BLaER1 (cell line): ENCODE results near the gene KLHDC10.
"Not testable (repeated sequence)": the region's sequence is repeated elsewhere in the genome, so short reads cannot be mapped to it uniquely, and the experiment has no call there.

Experiments used
- H3K27ac ChIP-seq: shearing (Covaris generic); formaldehyde crosslinking; 2 replicates; pipeline ENCODE4 v1.8.1; 2022
- H3K27me3 ChIP-seq: shearing (Covaris generic); formaldehyde crosslinking; 2 replicates; pipeline ENCODE4 v1.8.1; 2022
- H3K36me3 ChIP-seq: shearing (Covaris generic); formaldehyde crosslinking; 2 replicates; pipeline ENCODE4 v1.8.1; 2022
- H3K4me1 ChIP-seq: shearing (Covaris generic); formaldehyde crosslinking; 2 replicates; pipeline ENCODE4 v1.8.1; 2022
- H3K4me2 ChIP-seq: shearing (Covaris generic); formaldehyde crosslinking; 2 replicates; pipeline ENCODE4 v1.8.1; 2022
- H3K4me3 ChIP-seq: shearing (Covaris generic); formaldehyde crosslinking; 2 replicates; pipeline ENCODE4 v1.8.1; 2022
- H3K9ac ChIP-seq: shearing (Covaris generic); formaldehyde crosslinking; 2 replicates; pipeline ENCODE4 v1.8.1; 2022
- H3K9me3 ChIP-seq: shearing (Covaris generic); formaldehyde crosslinking; 2 replicates; pipeline ENCODE4 v1.8.1; 2022
- H4K20me1 ChIP-seq: shearing (Covaris generic); formaldehyde crosslinking; 2 replicates; pipeline ENCODE4 v1.8.1; 2022
- Cebpa-rat ChIP-seq: shearing (Covaris generic); IDR thresholded peaks from 2 replicates; pipeline ENCODE4 v1.8.1; 2022

KLHDC10 gene

GRCh38 chr7:130144312-130145171 lies 74.2 kb downstream of the KLHDC10 start:
- Histone ChIP-seq H3K4me2 (no peak overlapping the region), H3K9me3 (no peaks in the 10 kb centered on the region), H3K9ac (no peak overlapping the region), H4K20me1 (peaks cover 39% of the 10 kb centered on the region), H3K4me3 (no peak overlapping the region), H3K27ac (no peak overlapping the region), H3K36me3 (peaks cover 13% of the 10 kb centered on the region), H3K27me3 (peaks cover 21% of the 10 kb centered on the region), H3K4me1 (peaks cover 61% of the 10 kb centered on the region)
- no peak for TF ChIP-seq Cebpa-rat

GRCh38 chr7:130145424-130146100 lies 75.2 kb downstream of the KLHDC10 start:
- H3K9me3 ChIP-seq, result peaks cover 4% of the 10 kb centered on the region; the same call in 1 of the 2 replicates
- H3K4me2 ChIP-seq, result no peak overlapping the region
- no peak overlapping the region for H3K27ac ChIP-seq
- H3K9ac ChIP-seq, result no peak overlapping the region
- peaks cover 16% of the 10 kb centered on the region; the same call in 1 of the 2 replicates for H3K27me3 ChIP-seq
- no peak for TF ChIP-seq Cebpa-rat
- H3K4me1 ChIP-seq, result peaks cover 68% of the 10 kb centered on the region
- H3K36me3 ChIP-seq, result peaks cover 3% of the 10 kb centered on the region; the same call in 1 of the 2 replicates
- H3K4me3 ChIP-seq, result no peak overlapping the region
- H4K20me1 ChIP-seq, result peaks cover 31% of the 10 kb centered on the region

- not testable (repeated sequence) for H3K4me3 ChIP-seq, H3K36me3 ChIP-seq, H3K27ac ChIP-seq, H3K9ac ChIP-seq, H3K4me2 ChIP-seq, H3K9me3 ChIP-seq
- H4K20me1 ChIP-seq, result peaks cover 27% of the 10 kb centered on the region
- peaks cover 10% of the 10 kb centered on the region; the same call in 1 of the 2 replicates for H3K27me3 ChIP-seq
- peaks cover 68% of the 10 kb centered on the region for H3K4me1 ChIP-seq
These were observed 75.8 kb downstream of the KLHDC10 start for GRCh38 chr7:130146142-130146541.

GRCh38 chr7:130146693-130147405 lies 76.5 kb downstream of the KLHDC10 start:
- H3K9ac ChIP-seq, result no peak overlapping the region
- H3K4me1 ChIP-seq, result peaks cover 66% of the 10 kb centered on the region
- H3K4me3 ChIP-seq, result no peak overlapping the region
- H4K20me1 ChIP-seq, result peaks cover 20% of the 10 kb centered on the region
- peak overlapping the region; percentile 93 for H3K4me2 ChIP-seq
- H3K36me3 ChIP-seq, result no peaks in the 10 kb centered on the region
- H3K9me3 ChIP-seq, result peaks cover 8% of the 10 kb centered on the region; the same call in 1 of the 2 replicates
- TF ChIP-seq Cebpa-rat, result no peak
- no peak overlapping the region for H3K27ac ChIP-seq
- peaks cover 4% of the 10 kb centered on the region; the same call in 1 of the 2 replicates for H3K27me3 ChIP-seq

- Histone ChIP-seq H3K4me1 (peaks cover 60% of the 10 kb centered on the region), H3K9me3 (peaks cover 8% of the 10 kb centered on the region; the same call in 1 of the 2 replicates), H3K4me2 (peak overlapping the region; percentile 93), H3K27ac (peak overlapping the region; percentile 8), H3K27me3 (peaks cover 4% of the 10 kb centered on the region), H4K20me1 (peaks cover 13% of the 10 kb centered on the region), H3K36me3 (no peaks in the 10 kb centered on the region), H3K9ac (no peak overlapping the region), H3K4me3 (0 out of 2 replicates have a peak overlapping the region, but pooled peaks have one; percentile 13)
- no peak for TF ChIP-seq Cebpa-rat
These were observed 77.5 kb downstream of the KLHDC10 start for GRCh38 chr7:130147710-130148325.

- H4K20me1 ChIP-seq, result peaks cover 18% of the 10 kb centered on the region
- no peak overlapping the region for H3K9ac ChIP-seq
- TF ChIP-seq Cebpa-rat, result no peak
These were observed 78.2 kb downstream of the KLHDC10 start for GRCh38 chr7:130148561-130148960.

GRCh38 chr7:130149281-130150139 lies 79.2 kb downstream of the KLHDC10 start:
- Histone ChIP-seq H4K20me1 (peaks cover 25% of the 10 kb centered on the region), H3K4me1 (peaks cover 72% of the 10 kb centered on the region), H3K9ac (no peak overlapping the region), H3K36me3 (no peaks in the 10 kb centered on the region), H3K4me2 (peak overlapping the region; percentile 93), H3K4me3 (peak overlapping the region; percentile 42), H3K9me3 (peaks cover 8% of the 10 kb centered on the region; the same call in 1 of the 2 replicates), H3K27ac (peak overlapping the region; percentile 44; the same call in 1 of the 2 replicates), H3K27me3 (peaks cover 19% of the 10 kb centered on the region)
- TF ChIP-seq Cebpa-rat, result no peak

More at GRCh38 chr7:130148561-130148960, 78.2 kb downstream of the KLHDC10 start:
- H3K4me1 ChIP-seq, result peaks cover 63% of the 10 kb centered on the region
- no peak overlapping the region for H3K4me3 ChIP-seq
- peak overlapping the region; percentile 8 for H3K27ac ChIP-seq
- peaks cover 8% of the 10 kb centered on the region; the same call in 1 of the 2 replicates for H3K9me3 ChIP-seq
- H3K27me3 ChIP-seq, result peaks cover 11% of the 10 kb centered on the region
- H3K36me3 ChIP-seq, result no peaks in the 10 kb centered on the region
- peak overlapping the region; percentile 93 for H3K4me2 ChIP-seq

- Histone ChIP-seq H3K27me3 (peaks cover 29% of the 10 kb centered on the region), H3K4me3 (no peak overlapping the region), H3K4me1 (peaks cover 78% of the 10 kb centered on the region), H3K36me3 (no peaks in the 10 kb centered on the region), H3K27ac (no peak overlapping the region), H3K4me2 (peak overlapping the region; percentile 93), H3K9ac (no peak overlapping the region), H4K20me1 (peaks cover 35% of the 10 kb centered on the region), H3K9me3 (peaks cover 13% of the 10 kb centered on the region)
- TF ChIP-seq Cebpa-rat, result no peak
These were observed 80.3 kb downstream of the KLHDC10 start for GRCh38 chr7:130150587-130150986.
